ENCODE measurements around the gene BNC1.
A peak's percentile ranks its signal among the peaks of the same experiment; 100 is the strongest.

The BNC1 gene

GRCh38 chr15:83284559-83285283, at the start of gene BNC1:
TSS of gene BNC1 (minus strand) at chr15:83284664. CDS start at chr15:83284628, 36 bp downstream.
- Mint-ChIP-seq H3K4me3 (peak within 1 kb of the TSS; percentile 40), H3K36me3 (no peaks in the 10 kb centered on the region), H3K27ac (no peak within 1 kb of the TSS), H3K4me1 (no peaks in the 10 kb centered on the region), H3K9me3 (no peaks in the 10 kb centered on the region)
- DNase-seq (ENCODE audit: low spot score in 2 of 2) = no peak
- no peak for ATAC-seq

- no peaks in the 10 kb centered on the region for H3K9me3 Mint-ChIP-seq
- no peaks in the 10 kb centered on the region for H3K36me3 Mint-ChIP-seq
- DNase-seq (ENCODE audit: low spot score in 2 of 2) (no peak), ATAC-seq (no peak)
- no peak overlapping the region for H3K27ac Mint-ChIP-seq
- no peak overlapping the region for H3K4me3 Mint-ChIP-seq
- no peaks in the 10 kb centered on the region for H3K4me1 Mint-ChIP-seq
Measured at GRCh38 chr15:83327041-83327440, 42.6 kb upstream of the BNC1 start.

GRCh38 chr15:83324799-83325198, 40.3 kb upstream of the BNC1 start:
- ATAC-seq (no peak), DNase-seq (ENCODE audit: low spot score in 2 of 2) (no peak)
- no peak overlapping the region for H3K27ac Mint-ChIP-seq
- H3K36me3 Mint-ChIP-seq = no peaks in the 10 kb centered on the region
- H3K4me3 Mint-ChIP-seq = no peak overlapping the region
- H3K4me1 Mint-ChIP-seq = no peaks in the 10 kb centered on the region
- no peaks in the 10 kb centered on the region for H3K9me3 Mint-ChIP-seq

- DNase-seq (ENCODE audit: low spot score in 2 of 2) (no peak), ATAC-seq (no peak)
- no peak overlapping the region for H3K4me3 Mint-ChIP-seq
- H3K36me3 Mint-ChIP-seq = no peaks in the 10 kb centered on the region
- no peaks in the 10 kb centered on the region for H3K4me1 Mint-ChIP-seq
- H3K9me3 Mint-ChIP-seq = no peaks in the 10 kb centered on the region
- H3K27ac Mint-ChIP-seq = no peak overlapping the region
Measured at GRCh38 chr15:83323296-83323711, 38.8 kb upstream of the BNC1 start.

GRCh38 chr15:83322691-83323090, 38.2 kb upstream of the BNC1 start:
- Mint-ChIP-seq H3K4me1 (no peaks in the 10 kb centered on the region), H3K9me3 (no peaks in the 10 kb centered on the region), H3K36me3 (no peaks in the 10 kb centered on the region), H3K4me3 (no peak overlapping the region), H3K27ac (no peak overlapping the region)
- ATAC-seq (no peak), DNase-seq (ENCODE audit: low spot score in 2 of 2) (no peak)

- DNase-seq (ENCODE audit: low spot score in 2 of 2) (no peak), ATAC-seq (no peak)
- no peaks in the 10 kb centered on the region for H3K36me3 Mint-ChIP-seq
- no peaks in the 10 kb centered on the region for H3K9me3 Mint-ChIP-seq
- no peak overlapping the region for H3K4me3 Mint-ChIP-seq
- H3K4me1 Mint-ChIP-seq = no peaks in the 10 kb centered on the region
- no peak overlapping the region for H3K27ac Mint-ChIP-seq
Measured at GRCh38 chr15:83322061-83322460, 37.6 kb upstream of the BNC1 start.

GRCh38 chr15:83320844-83321243, 36.4 kb upstream of the BNC1 start:
- DNase-seq (ENCODE audit: low spot score in 2 of 2) = no peak
- Mint-ChIP-seq H3K4me1 (no peaks in the 10 kb centered on the region), H3K36me3 (no peaks in the 10 kb centered on the region)

GRCh38 chr15:83320404-83320803, 35.9 kb upstream of the BNC1 start:
- Mint-ChIP-seq H3K36me3 (no peaks in the 10 kb centered on the region), H3K9me3 (no peaks in the 10 kb centered on the region), H3K27ac (no peak overlapping the region), H3K4me3 (no peak overlapping the region), H3K4me1 (no peaks in the 10 kb centered on the region)
- ATAC-seq = no peak
- no peak for DNase-seq (ENCODE audit: low spot score in 2 of 2)

More at GRCh38 chr15:83320844-83321243, 36.4 kb upstream of the BNC1 start:
- H3K27ac Mint-ChIP-seq = no peak overlapping the region
- H3K9me3 Mint-ChIP-seq = no peaks in the 10 kb centered on the region
- no peak overlapping the region for H3K4me3 Mint-ChIP-seq
- ATAC-seq = no peak

GRCh38 chr15:83319771-83320170, 35.3 kb upstream of the BNC1 start:
- ATAC-seq (no peak), DNase-seq (ENCODE audit: low spot score in 2 of 2) (no peak)
- H3K9me3 Mint-ChIP-seq = no peaks in the 10 kb centered on the region
- H3K27ac Mint-ChIP-seq = no peak overlapping the region
- H3K4me3 Mint-ChIP-seq = no peak overlapping the region
- H3K36me3 Mint-ChIP-seq = no peaks in the 10 kb centered on the region
- H3K4me1 Mint-ChIP-seq = no peaks in the 10 kb centered on the region

- H3K4me3 Mint-ChIP-seq = no peak overlapping the region
- ATAC-seq (no peak), DNase-seq (ENCODE audit: low spot score in 2 of 2) (no peak)
- H3K4me1 Mint-ChIP-seq = no peaks in the 10 kb centered on the region
- H3K9me3 Mint-ChIP-seq = no peaks in the 10 kb centered on the region
- no peaks in the 10 kb centered on the region for H3K36me3 Mint-ChIP-seq
- no peak overlapping the region for H3K27ac Mint-ChIP-seq
Measured at GRCh38 chr15:83318861-83319415, 34.5 kb upstream of the BNC1 start.

GRCh38 chr15:83318036-83318435, 33.6 kb upstream of the BNC1 start:
- Mint-ChIP-seq H3K36me3 (no peaks in the 10 kb centered on the region), H3K9me3 (no peaks in the 10 kb centered on the region), H3K4me3 (no peak overlapping the region), H3K27ac (no peak overlapping the region), H3K4me1 (no peaks in the 10 kb centered on the region)
- DNase-seq (ENCODE audit: low spot score in 2 of 2) = no peak
- ATAC-seq = no peak

GRCh38 chr15:83312071-83312470, 27.6 kb upstream of the BNC1 start:
- no peak for DNase-seq (ENCODE audit: low spot score in 2 of 2)
- no peaks in the 10 kb centered on the region for H3K9me3 Mint-ChIP-seq
- ATAC-seq = no peak
- no peak overlapping the region for H3K4me3 Mint-ChIP-seq
- H3K27ac Mint-ChIP-seq = no peak overlapping the region
- H3K36me3 Mint-ChIP-seq = no peaks in the 10 kb centered on the region
- H3K4me1 Mint-ChIP-seq = no peaks in the 10 kb centered on the region

GRCh38 chr15:83310521-83311456, 26.3 kb upstream of the BNC1 start:
- Mint-ChIP-seq H3K36me3 (no peaks in the 10 kb centered on the region), H3K9me3 (no peaks in the 10 kb centered on the region)
- ATAC-seq = no peak

GRCh38 chr15:83308671-83309070, 24.2 kb upstream of the BNC1 start:
- no peak for ATAC-seq
- Mint-ChIP-seq H3K4me1 (no peaks in the 10 kb centered on the region), H3K27ac (no peak overlapping the region), H3K36me3 (no peaks in the 10 kb centered on the region), H3K9me3 (no peaks in the 10 kb centered on the region), H3K4me3 (no peak overlapping the region)
- DNase-seq (ENCODE audit: low spot score in 2 of 2) = no peak

More at GRCh38 chr15:83310521-83311456, 26.3 kb upstream of the BNC1 start:
- no peak overlapping the region for H3K4me3 Mint-ChIP-seq
- DNase-seq (ENCODE audit: low spot score in 2 of 2) = no peak
- no peak overlapping the region for H3K27ac Mint-ChIP-seq
- no peaks in the 10 kb centered on the region for H3K4me1 Mint-ChIP-seq

GRCh38 chr15:83306561-83306960, 22.1 kb upstream of the BNC1 start:
- Mint-ChIP-seq H3K36me3 (no peaks in the 10 kb centered on the region), H3K4me1 (no peaks in the 10 kb centered on the region), H3K27ac (no peak overlapping the region), H3K9me3 (no peaks in the 10 kb centered on the region), H3K4me3 (no peak overlapping the region)
- DNase-seq (ENCODE audit: low spot score in 2 of 2) = no peak
- ATAC-seq = no peak

Data from stimulated activated effector memory CD8-positive, alpha-beta T cell treated with anti-CD3 and anti-CD28 coated beads, Interleukin-12 subunit alpha, Interleukin-12 subunit beta, amount 100 ng/mL, for 72 hours (primary cell).